ENCODE results near the gene XYLT1. TPM values are rescaled to one million over a fixed set of nuclear protein-coding genes. Genes with fewer than 3 reads are reported as not detected.

XYLT1 gene
- total RNA-seq, 1 experiment from 2014 or later = 14.5 TPM

DNA sequence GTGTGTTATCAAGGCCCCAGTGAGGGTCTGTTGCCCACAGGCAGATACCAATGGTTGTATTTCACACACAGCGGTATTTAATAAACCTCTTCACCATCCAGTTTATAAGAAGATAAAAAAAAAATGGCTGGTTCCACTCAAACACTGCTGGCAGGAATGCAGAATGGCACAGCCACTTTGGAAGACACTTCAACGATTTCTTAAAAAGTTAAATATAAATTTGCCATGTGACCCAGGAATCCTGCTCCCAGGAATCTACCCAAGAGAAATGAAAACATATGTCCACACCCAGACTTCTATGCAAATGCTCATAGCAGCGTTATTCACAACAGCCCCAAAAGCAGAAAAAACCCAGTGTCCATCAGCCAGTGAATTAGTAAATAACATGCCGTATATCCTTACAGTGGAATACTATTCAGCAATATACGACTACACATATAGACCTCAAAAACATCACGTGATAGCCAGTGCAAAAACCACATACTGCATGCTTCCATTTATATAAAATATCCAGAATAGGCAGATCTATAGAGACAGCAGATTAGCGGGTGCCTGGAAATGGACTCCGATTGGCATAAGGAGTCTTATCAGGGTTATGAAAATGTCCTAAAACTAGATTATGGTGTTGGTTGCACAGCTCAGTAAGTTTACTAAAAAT is 38.7 kb downstream of the XYLT1 start:
- no peak for DNase-seq
- H3K4me1 Mint-ChIP-seq = peaks cover 48 to 63% of the 10 kb centered on the region in 2 experiments
- Histone ChIP-seq H3K23me2 (ENCODE audit: insufficient read length, low read depth, low read length, poor library complexity, severe bottlenecking) (no peaks in the 10 kb centered on the region), H2BK120ac (ENCODE audit: low read depth, low read length, poor library complexity, severe bottlenecking) (no peak overlapping the region), H2BK5ac (ENCODE audit: insufficient read length, low read length) (no peak overlapping the region), H3K18ac (ENCODE audit: insufficient read length, low read depth, low read length) (no peak overlapping the region), H4K5ac (ENCODE audit: insufficient read length, low read depth, low read length) (no peak overlapping the region), H2BK12ac (ENCODE audit: insufficient read length, low read depth, low read length) (no peak overlapping the region), H3K79me2 (ENCODE audit: insufficient read depth, low read length) (no peaks in the 10 kb centered on the region), H3K4me1 (ENCODE audit: insufficient read depth, low read length) (peaks cover 7% of the 10 kb centered on the region; the same call in 1 of the 2 replicates), H2BK20ac (ENCODE audit: low read depth, low read length, poor library complexity, severe bottlenecking) (no peak overlapping the region), H2AK5ac (ENCODE audit: insufficient read length, low read length) (no peak overlapping the region), H4K20me1 (ENCODE audit: control insufficient read depth, insufficient read depth, insufficient read length) (no peaks in the 10 kb centered on the region), H3K9me3 (ENCODE audit: control insufficient read depth, low read depth, low read length) (no peaks in the 10 kb centered on the region), H4K8ac (replicated peaks; ENCODE audit: insufficient read length, low read depth, low read length) (no peak overlapping the region), H3K23ac (ENCODE audit: insufficient read length, low read depth, low read length) (no peak overlapping the region), H2AFZ (ENCODE audit: low read length) (no peak overlapping the region), H3K4me2 (ENCODE audit: insufficient read depth, insufficient read length, low read length) (no peak overlapping the region), H2BK15ac (ENCODE audit: low read depth, low read length) (no peak overlapping the region), H3K79me1 (ENCODE audit: insufficient read depth, low read depth, low read length, poor library complexity, severe bottlenecking) (peaks cover 2% of the 10 kb centered on the region), H4K91ac (ENCODE audit: insufficient read length, low read depth, low read length) (no peak overlapping the region), H3K27me3 (ENCODE audit: insufficient read depth, low read length) (no peaks in the 10 kb centered on the region), H3K27ac (ENCODE audit: insufficient read length, low read depth, low read length) (no peak overlapping the region), H3K9ac (ENCODE audit: extremely low read depth, insufficient read length, low read length) (no peak overlapping the region), H3K56ac (ENCODE audit: insufficient read length, low read depth, low read length) (no peak overlapping the region), H3K14ac (ENCODE audit: insufficient read depth, low read length) (no peak overlapping the region), H3T11ph (ENCODE audit: low read length) (no peak overlapping the region), H3K4ac (ENCODE audit: low read depth, low read length) (no peak overlapping the region)
- no peaks in the 10 kb centered on the region for H3K27me3 Mint-ChIP-seq (ENCODE audit: low read depth)
- no peak overlapping the region for H3K27ac Mint-ChIP-seq
- H3K9me3 Mint-ChIP-seq = peaks cover 0 to 2% of the 10 kb centered on the region in 2 experiments; a peak in 2 of 5 replicates
- no peak overlapping the region for H3K4me3 Mint-ChIP-seq
- TF ChIP-seq, protein P1, sequence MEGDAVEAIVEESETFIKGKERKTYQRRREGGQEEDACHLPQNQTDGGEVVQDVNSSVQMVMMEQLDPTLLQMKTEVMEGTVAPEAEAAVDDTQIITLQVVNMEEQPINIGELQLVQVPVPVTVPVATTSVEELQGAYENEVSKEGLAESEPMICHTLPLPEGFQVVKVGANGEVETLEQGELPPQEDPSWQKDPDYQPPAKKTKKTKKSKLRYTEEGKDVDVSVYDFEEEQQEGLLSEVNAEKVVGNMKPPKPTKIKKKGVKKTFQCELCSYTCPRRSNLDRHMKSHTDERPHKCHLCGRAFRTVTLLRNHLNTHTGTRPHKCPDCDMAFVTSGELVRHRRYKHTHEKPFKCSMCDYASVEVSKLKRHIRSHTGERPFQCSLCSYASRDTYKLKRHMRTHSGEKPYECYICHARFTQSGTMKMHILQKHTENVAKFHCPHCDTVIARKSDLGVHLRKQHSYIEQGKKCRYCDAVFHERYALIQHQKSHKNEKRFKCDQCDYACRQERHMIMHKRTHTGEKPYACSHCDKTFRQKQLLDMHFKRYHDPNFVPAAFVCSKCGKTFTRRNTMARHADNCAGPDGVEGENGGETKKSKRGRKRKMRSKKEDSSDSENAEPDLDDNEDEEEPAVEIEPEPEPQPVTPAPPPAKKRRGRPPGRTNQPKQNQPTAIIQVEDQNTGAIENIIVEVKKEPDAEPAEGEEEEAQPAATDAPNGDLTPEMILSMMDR (conservative IDR thresholded peaks at IDR 0.05) = peak; percentile 39
- WGBS (ENCODE audit: extremely low coverage, insufficient read length, low lambda C conversion rate) = no CpG with 5 or more reads among the region's 8 CpGs
- H3K36me3 Mint-ChIP-seq (ENCODE audit: insufficient read depth in 1 of 3, low read depth in 3 of 3) = peaks cover 4 to 5% (median 4%) of the 10 kb centered on the region in 3 experiments; a peak in 4 of 7 replicates

Measured in H9 (cell line).